ENCODE measurements around the gene PRKCB. TPM values are rescaled to one million over a fixed set of nuclear protein-coding genes. Genes with fewer than 3 reads are reported as not detected.

PRKCB gene
- total RNA-seq, 1 donor from 2014 or later: 59.0 TPM

DNA sequence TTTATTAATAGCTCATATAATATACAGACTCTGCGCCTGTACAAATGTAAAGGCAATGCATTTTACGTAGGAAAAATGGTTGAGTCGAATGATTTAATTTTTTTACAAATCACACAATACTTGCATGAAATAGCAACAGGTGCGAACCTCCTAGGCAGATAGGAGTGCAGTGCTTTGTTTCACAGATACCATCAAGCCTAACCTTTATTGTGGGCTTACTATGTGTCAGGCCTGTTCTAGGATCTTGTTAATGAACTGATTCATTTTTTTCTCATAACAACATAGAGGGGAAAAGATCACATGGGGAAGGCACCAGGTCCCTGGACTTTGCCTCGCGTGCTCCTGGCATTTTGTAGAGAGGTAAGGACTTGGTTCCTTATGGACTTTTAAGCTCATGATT, 107.8 kb downstream of the PRKCB start:
- DNase-seq: no peak

DNA sequence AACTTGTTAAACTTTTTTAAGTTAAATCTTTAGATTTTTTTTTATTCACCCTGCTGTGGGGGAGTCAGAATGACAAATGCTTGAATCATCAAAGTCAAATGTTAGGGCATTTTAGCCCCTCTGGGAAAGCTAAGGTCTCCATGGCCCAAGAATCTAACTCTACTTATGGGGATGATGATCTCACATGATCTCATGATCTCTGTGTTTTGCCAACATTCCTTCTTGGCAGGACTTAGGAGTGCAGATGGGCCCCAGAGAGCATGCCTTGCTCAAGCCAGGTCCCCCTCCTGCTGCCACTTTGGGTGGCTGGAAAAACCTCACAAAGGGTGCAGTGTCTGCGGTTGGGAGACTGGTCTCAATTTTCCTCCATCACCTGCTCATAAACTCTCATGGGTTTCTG, 108.6 kb downstream of the PRKCB start:
- DNase-seq: no peak

DNA sequence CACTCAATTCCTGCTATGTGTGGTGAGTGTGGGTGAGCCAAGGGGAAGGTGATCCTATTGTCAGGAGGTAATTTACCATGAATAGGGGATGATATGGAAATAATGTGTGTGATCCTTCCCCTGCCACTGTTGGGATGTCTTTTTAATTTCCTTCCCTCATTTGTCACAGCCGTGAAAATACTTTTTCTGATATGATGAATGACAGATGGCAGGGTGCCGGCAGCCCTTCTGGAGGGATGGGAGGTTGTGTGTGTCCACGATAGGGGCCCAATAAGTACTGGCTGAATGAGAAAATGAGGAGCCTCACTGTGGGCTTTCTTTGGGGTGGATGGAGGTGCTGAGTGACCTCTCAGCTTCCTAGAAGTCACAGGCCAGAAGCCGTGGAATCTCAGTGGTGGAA, 109.5 kb downstream of the PRKCB start:
- DNase-seq: no peak

DNA sequence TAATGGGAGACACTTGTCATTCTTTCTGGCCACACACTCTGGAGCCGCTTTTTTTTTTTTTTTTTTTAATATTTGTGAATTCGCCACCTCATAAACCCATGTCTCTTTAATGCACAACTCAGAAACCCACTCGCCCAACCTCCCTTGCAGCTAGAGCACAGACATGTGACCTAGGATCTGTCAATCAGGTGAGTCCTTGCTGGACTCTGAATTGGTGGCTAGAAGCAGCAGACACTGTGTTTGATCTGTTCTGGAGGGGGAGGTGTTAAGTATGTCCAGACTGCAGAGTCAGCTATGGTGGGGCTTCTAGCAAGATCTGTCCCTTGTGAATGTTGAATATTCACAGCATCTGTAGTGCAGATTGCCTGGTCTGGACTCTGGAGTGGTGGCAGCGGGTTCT, 112.1 kb downstream of the PRKCB start:
- DNase-seq: no peak

DNA sequence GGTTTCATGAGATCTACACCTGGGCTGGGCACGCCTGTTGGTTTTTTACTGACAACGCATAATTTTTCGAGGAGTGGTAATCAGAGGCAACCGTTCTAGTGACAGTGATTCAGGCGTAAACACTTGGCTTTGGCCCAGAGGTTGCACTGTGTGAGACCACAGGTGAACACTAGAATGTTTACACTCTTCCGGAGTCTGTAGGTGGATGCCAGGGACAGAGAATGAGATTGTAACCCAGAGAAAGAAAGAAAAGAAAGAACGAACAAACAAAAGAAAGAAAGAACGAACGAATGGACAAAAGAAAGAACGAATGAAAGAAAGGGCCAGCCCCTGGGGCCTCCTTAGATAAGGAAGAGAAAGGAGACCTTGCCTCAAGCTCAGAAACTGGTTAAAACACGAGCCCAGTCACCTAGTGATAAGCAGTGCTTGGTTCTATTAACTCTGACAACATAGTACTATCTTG, 113.2 kb downstream of the PRKCB start:
- DNase-seq: no peak

DNA sequence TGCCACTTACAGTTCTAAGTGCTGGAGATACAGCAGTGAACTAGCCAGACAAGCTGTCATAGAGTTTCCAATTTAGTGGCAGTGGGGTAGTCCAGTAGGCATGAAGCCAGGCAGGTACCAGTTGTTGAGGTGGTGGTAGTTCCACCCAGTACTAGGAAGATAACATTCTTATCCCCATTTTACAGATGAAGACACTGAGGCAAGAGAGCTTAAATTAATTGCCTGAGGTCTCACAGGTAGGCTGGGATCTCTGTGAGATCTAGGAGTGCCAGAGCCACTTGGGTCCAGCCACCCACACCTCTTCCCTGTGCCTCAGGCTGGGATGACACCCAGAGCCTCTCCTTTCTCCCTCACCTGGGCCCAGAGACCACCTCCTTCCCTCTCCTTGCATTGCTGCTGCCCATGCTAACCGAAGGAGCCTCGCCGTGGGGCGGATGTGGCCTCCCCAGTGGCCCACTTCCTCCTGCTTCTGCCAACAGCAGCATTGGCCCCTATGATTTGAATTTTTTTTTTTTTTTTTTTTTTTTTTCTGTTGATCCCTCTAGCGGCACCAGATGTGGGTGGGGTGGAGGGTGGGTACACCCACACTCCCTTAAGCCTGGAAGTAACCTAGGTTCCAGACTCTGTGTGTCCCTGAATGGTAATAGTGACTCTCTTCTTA, 114.0 kb downstream of the PRKCB start:
- no peak for DNase-seq

DNA sequence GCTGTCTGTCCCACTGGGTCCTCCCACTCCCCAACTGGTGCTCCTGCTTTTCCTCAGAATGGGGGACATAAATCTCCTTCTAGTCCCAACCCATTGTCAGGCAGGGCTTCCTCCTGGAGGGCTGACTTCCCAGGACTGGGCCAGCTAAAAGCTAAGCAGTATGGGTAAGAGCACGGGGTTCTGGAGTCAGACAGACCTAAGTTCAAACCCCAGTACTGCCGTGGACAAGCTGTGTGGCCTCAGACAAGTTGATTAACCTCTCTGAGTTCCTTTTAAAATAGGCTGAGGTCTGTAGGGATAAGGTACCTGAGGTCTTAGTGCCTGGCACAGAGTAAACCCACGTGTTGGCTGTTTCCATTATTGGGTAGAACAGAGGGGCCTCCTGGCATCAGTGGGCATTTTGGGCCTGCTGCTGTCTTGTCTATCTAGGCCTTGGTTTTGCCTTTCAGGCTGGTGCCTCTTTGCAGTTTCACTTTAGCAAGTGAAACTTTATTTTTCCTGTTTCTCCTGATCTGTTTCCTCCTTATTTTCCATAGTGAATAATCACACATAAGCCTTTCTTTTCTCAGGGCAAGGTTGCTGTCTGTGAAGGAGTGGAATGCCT, 114.6 kb downstream of the PRKCB start:
- DNase-seq: no peak

DNA sequence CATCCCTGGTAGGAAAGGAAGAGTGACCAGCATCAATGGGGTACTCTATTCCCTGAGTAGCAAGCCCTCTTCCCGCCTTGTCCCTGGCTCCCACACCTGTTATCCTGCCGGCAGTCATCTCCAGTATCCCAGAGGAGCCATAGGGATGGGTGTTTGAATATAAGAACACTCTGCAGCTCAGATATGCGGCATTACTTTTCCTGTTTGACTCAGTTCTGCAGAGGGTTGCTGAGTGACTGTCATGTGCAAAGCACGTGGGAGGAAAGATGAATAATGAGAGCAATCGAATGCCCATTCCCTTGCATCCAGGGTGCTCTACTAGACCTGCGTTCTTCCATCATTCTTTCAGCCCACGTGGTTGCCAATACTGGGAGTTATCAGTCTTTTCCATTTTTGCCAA, 115.1 kb downstream of the PRKCB start:
- no peak for DNase-seq

DNA sequence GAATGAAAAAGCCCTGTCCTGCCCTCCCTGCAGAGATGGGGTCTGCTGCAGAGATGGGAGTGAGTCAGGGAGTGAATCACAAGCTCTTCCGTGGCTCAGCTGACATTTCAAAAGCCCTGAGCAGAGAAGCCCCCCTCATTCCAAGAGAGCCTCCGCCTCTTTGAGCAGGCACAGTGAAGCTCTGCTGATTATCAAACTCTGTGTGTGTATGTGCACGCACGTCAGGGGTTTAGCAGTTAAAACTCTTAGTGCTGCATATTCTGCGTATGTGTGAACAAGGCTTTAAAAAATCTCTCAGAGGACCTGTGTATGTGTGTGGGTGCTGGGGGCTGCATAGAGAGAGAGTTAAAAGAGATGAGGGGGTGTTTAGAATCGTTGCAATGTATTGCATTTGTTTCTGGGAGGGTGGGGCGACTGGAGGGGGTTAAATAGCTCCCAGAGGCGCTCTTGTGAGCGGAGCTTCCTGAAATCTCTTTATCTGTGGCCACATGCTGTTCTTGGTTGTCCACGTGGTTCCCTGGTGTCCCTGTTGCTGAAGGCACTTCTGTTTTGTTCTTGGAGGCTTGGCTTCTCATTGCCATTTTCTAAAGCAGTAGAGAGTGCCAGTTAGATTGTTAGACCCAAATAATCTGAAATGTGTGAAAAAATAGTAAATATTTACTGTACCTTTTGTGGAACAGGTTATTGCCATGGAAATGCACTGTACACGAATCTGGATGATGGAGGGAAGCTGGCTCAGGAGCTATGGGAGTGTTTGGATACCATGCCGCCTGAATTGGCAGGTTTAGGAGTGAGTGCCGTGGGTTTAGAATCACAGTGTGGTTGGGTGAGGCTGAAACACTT, 116.6 kb downstream of the PRKCB start:
- DNase-seq: peak; percentile 23

DNA sequence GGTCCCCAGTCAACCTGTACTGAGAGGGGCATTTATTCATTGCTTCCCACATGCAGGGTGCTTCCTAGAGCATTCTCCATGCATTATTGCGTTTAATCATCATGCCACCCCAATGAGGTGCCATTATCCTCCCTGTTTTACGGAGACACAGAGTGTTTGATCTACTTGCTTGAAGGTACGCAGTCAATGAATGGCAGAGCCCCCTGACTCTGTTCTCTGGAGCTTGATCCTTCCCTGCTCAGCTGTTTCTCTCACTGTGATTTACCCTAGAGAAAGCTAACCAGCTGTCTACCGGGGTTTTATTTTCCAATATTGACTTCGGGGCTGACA, 117.2 kb downstream of the PRKCB start:
- no peak for DNase-seq

DNA sequence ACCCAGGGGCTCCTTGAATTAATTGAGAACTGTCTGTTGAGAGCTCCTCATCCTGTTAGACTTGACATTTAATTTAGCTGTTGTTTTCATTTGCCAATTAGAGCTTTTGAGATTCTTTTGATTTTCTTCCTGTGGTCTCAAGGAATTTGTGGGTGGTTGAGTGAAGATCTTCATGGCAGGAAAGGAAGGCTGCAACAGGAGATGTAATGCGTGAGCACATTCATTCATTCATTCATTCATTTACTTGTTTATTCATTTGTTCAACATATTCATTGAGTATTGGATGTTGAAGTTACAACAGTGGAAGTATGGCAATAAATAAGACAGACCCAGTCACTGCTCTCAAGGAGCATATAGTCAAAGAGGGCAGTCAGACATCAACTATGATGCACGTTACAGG, 117.7 kb downstream of the PRKCB start:
- DNase-seq: no peak

DNA sequence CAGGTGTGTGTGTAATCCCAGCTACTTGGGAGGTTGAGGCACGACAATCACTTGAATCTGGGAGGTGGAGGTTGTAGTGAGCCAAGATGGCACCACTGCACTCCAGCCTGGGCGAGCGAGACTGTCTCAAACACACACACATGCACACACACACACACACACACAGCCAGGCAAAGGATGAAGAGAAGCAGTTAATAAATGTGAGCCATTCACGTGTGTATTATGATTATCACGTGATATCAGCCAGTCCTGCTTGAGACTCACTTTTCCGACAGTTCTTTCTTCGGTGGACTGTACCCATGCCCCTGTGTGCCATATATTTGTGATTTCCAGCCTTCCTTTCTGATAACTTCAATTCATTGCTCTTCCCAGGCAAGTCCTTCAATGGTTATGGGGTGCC, 119.3 kb downstream of the PRKCB start:
- no peak for DNase-seq

DNA sequence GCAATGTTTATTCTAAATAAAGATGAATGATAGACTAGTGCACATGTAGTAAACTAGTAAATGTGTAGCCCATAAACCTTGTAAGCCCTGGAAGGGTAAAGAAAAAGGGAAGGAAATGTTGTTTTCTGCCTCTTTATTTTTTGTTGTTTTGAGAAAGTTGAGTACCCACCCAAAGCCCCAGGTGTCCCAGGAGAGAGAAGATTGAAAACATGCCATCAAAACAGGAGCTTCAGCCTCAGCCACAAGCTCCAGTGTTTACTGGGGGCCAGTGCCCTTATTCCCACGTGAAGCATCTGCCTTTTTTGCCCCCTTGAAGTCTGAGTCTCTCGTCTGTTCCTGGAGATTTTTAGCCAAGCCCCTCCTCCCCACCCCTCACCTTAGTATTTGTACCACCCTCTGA, 121.5 kb downstream of the PRKCB start:
- no peak for DNase-seq

DNA sequence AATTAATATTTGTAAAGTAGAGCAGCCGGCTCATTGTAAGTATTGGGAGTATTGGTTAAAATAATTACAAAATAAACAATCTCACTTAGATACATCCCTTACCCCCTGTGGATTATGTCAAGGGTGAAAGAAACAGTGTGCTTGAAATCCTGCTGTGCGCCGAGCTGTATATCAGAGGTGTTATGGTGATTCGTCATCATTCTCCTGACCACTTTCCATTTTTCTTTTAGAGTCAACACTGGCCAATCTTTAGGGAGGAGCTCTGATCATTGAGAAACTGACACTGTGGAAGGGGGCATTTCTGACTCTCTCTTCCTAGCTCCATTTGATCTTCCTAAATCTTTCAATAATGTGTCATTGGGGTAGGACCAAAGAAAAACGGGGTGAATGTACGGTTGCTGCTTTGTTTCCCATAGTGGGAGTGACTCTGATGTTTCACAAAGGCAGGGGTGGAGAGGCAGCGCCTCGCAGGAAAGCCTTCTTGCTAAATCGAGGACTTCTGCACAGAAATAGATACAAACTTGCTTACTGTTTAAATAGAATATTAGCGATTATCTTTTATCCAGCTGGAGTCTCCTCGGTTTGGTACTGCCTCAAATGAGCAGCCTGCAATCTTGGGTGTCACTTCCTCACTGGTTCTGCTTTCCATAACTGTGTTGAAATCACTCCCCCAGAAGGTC, 123.4 kb downstream of the PRKCB start:
- DNase-seq: no peak

DNA sequence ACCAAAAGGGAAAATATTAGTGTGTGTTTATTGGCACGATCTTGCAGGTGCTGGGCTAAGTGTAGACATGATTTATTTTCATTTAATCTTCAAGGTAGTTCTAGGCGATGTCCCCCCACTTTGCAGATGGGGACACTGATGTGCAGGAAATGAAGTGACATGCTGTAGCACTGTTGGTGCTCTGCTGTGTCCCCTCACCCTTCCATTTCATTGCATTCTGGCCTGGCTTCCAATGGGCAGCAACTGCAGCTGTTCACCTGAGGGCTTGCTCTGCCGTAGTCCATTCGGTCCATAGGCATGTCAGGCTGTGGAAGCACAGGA, 123.9 kb downstream of the PRKCB start:
- no peak for DNase-seq

DNA sequence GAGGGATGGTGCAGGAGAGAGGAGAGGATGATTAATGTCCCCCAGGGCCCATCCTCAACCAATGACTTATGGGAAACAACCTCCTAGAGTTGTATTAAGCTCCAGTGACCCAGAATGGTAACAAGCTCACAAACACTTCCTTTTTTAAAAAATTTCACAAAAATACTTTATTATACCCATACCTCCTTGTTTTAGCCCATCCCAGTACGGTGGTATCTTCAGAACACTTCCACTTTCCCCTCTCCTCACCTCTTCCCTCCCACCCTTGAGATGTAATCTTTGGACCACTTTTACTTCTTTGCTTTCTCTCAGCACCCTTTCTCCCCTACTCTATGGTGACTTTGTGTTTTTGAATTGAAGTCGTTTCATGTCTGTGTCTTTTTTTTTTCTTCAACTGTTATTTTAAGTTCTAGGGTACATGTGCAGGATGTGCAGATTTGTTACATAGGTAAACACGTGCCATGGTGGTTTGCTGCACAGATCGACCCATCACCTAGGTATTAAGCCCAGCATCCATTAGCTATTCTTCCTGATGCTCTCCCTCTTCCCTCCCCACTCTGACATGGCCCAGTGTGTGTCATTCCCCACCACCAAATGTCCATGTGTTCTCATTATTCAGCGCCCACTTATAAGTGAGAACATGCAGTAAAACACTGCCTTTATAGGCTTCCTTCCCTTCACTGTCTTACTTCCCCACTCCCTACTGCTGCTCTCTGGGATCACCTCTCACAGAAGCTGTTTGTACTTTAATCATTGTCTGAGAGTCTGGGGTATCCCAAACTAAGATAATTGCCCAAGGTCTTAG, 124.5 kb downstream of the PRKCB start:
- DNase-seq: no peak

DNA sequence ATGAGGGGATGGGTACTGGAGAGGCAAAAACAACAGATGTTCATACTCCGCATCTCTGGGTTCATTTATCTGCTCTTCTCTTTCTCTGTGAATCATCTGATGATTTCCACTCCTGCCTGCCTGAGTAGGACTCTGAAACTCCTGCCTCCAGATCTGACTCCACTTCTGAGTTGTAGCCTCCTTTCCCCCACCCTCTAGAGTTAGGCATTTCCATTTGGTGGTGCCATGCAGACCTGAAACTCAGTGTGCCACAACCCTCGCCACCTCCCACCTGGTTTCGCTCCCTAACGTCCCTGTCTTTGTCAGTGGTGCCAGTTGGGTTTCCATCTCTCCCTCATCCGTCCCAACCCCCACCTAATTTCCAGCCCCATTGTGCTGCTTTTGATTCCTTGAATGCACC, 126.2 kb downstream of the PRKCB start:
- DNase-seq: no peak

DNA sequence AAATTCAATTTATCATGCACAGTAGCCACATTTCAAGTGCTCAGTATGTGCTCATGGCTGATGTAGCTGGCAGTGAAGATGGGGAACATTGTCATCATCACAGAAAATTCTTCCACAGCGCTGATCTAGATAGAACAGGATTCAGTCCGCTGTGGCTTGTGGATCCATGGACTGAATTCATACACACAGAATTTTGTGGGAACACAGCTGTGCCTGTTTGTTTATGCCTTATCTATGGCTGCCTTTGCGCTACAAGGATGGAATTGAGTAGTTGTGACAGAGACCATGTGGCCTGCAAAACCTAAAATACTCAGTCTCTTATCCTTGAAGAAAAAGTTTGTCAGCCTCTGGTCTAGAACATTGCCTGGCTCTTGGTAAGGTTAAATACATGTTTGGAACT, 128.4 kb downstream of the PRKCB start:
- no peak for DNase-seq

DNA sequence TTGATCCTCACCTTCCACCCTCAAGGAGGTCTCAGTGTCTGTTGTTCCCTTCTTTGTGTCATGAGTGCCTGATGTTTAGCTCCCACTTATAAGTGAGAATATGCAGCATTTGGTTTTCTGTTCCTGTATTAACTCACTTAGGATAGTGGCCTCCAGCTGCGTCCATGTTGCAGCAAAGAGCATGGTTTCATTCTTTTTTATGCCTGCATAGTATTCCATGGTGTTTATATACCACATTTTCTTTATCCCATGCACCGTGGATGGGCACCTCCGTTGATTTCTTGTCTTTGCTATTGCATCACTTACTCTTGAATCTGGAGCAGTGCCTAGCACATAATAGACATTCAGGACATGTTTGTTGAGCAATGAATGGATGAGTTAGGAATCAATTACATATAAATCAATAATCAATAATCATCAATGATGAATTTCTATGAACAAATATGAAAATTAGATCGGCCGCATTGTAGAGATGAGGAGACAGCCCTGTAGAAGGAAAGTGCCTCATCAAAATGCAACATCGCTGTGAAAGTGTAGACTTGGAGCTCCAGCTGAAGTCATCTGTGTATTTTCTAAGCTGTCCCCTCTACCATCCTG, 129.5 kb downstream of the PRKCB start:
- no peak for DNase-seq

DNA sequence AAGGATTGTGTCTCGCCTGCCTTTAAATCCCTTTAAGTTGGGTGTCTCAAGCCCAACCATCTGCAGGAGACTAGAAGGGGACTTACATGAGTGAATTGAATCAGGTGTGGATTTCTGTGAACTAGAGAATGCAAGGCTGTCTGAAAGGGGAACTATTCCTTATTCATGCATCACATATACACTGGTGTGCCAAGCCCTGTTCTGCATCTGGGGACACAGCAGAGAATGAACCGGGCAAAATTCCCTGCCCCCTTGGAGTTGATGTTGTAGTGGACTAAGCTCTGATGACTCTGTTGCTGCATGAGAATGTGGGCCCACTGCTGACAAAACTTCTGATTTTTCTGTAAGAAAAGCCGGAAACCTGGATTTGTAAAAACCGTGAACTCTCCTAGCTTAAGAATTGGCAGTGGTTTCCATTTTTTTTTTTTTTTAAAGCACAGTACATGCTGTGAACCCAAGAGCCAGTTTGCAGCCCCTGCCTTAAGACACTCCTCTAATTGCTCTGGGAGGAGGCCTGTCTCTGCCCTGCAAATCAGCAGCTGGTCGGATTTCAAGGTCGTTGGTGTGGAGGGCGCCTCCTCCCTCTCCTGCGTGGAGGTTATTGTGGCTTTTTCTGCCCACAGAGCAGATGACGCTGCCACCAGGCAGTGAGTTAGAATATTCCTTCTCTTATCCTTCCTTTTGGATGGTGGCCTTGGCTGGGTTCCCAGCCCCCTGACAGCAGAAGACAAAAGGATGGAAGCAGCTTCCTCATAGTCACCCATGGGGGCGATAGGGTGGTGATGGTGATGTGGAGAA, 131.0 kb downstream of the PRKCB start:
- DNase-seq: no peak

DNA sequence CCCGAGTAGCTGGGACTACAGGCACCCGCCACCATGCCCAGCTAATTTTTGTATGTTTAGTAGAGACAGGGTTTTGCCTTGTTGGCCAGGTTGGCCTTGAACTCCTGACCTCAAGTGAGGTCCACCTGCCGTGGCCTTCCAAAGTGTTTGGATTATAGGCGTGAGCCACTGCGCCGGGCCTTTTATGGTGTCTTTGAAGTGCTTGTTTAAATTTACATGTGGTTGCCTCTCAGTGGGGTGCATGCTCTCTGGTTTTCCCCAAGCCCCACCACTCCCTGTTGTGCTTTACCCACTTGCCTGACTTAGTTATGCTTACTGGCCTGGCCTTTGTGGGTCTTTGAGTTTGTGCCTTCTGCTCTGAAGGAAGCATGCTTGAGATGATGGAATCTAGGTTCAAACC, 132.0 kb downstream of the PRKCB start:
- DNase-seq: no peak
